HG03139 (cell line): Measurements from ENCODE around the gene RPS3A.
"Not testable (repeated sequence)": the region's sequence is repeated elsewhere in the genome, so short reads cannot be mapped to it uniquely, and the experiment has no call there.

Experiments used
- ATAC-seq: cut with Tn5 transposase; IDR thresholded peaks from one replicate; pipeline ENCODE4 v1.9.1; 2021; ENCODE audit not compliant: unreplicated experiment

The RPS3A gene

DNA sequence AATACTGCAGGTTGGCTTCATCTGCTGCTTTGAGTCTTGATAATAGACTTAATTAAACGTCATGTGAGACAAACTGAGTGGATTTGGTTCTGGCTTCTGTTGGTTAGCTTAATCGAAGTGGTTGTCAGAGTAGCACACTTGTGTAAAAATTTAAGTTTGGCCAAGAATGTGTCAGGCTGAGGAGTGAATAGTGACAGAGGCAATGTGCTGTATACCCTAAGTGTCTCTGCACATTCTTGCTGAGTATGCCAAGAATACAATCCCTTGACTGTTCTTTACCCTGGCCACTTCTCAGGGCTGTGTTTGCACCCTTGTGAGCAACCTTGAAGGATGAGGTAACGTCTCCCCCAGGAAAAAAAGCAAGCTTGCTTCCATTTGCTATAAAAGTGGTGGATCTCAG lies 14.9 kb downstream of the RPS3A start:
- no peak for ATAC-seq

DNA sequence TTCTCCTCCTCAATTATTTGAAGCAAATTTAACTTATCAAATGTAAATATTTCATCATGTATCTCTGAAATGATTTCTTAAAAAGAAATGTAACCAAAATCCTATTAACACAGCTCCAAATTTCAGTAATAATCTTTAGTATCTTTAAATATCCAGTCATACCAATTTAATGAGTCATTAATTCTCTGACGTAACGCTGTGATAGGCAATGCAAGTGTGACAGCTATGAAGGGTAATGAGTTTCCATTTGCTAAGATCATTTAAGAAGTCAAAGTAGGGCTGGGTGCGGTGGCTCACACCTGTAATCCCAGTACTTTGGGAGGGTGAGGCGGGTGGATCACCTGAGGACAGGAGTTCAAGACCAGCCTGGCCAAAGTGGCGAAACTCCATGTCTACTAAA lies 15.6 kb downstream of the RPS3A start:
- no peak for ATAC-seq

DNA sequence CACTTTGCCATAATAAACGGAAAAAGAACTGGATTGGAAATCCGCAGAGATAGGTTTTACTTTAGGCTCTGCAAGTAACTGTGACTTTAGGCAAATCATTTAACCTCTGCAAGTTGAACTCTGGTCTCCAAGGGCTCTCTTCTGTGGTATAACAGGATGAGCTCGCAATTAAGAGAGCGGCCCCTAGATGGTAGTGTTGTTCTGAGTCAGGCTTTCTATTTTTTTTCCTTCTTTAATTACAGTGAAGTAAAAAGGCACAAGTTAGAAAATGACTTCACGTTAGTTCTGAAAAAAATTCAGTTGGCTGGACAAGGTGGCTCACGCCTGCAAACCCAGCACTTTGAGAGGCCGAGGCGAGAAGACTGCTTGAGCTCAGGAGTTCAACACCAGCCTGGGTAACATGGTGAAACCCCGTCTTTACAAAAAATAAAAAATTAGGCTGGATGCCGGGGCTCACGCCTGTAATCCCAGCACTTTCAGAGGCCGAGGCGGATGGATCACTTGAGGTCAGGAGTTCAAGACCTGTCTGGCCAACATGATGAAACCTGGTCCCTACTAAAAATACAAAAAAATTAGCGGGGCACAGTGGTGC lies 18.0 kb downstream of the RPS3A start:
- ATAC-seq = peak; percentile 88

DNA sequence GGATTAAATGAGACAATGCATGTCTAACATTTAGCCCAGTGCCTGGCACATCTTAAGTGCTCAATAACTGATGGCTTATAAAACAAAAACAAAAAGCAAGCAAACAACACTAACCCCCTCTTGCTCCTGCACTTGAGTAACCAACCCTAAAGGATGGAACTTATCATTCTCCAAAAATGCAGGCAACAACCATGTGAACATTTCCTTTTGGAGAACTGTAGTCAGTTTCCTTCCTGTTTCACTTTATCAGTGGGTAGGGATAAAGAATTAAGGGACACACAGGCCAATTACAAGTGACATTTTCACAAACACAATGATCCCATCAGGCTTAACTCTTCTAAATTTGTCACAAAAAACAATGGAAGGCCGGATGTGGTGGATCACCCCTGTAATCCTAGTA lies 30.4 kb downstream of the RPS3A start:
- ATAC-seq = no peak

DNA sequence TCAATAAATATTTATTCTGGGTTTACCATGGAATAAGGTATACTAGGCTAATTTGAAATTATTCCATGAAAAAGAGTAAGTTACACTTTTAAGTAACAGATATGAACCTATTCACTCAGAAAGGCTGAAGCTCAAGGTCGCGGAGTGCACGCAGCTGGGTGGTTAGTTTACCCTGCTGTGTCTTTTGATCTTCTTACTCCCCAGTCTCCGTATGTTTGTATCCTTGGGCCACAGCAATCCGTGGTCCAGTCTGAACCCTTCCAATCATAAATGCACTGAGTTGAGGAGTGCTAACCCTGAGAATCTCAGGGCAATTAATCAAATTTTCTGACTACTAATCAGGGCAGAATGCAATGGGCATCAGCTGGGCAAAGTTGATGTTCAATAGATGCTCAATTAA lies 33.9 kb downstream of the RPS3A start:
- no peak for ATAC-seq

DNA sequence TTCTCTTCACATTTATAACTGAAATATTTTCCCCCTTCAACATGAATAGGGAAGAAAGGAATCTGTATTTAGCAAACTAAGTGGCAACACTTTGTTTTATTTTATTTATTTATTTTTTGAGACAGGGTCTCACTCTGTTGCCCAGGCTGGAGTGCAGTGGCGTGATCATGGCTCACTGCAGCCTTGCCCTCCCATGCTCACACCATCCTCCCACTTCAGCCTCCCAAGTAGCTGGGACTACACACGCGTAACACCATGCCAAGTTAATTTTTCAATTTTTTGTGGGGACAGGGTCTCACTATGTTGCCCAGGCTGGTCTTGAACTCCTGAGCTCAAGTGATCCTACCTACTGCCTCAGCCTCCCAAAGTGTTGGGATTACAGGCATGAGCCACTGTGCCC lies 36.6 kb downstream of the RPS3A start:
- ATAC-seq = not testable (repeated sequence)

DNA sequence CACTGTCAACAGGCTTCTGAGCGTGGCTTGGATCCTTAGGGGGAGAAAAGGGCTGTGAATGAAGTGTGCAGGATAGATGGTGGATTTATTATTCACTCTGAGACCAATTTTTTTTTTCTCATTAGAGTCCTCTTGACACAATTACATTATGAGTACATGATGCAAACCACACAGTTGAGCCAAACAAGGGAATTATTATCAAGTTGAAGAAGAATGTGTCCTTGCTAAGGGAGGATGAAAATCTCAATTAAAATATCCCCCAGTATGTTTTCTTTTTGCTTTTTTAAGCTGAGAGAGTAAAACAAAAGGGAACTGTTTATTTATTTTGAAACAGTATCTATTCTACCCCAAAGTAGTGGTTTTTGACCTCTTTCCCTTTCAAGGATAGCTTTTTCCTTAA lies 40.4 kb downstream of the RPS3A start:
- ATAC-seq = no peak

DNA sequence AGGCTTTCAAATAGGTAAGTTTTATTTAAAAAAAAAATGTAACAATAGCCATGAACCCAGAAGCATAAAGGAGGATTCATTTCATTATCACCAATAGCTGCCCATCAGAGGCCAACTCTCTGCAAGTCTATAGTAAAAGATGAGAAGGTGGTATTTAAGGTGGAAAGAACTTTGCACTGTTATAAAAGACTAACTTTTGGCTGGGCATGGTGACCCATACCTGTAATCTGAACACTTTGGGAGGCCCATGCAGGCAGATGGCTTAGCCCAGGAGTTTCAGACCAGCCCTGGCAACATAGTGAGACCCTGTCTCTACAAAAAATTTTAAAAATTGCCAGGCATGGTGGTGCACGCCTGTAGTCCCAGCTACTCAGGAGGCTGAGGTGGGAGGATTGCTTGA lies 43.3 kb downstream of the RPS3A start:
- ATAC-seq = no peak

DNA sequence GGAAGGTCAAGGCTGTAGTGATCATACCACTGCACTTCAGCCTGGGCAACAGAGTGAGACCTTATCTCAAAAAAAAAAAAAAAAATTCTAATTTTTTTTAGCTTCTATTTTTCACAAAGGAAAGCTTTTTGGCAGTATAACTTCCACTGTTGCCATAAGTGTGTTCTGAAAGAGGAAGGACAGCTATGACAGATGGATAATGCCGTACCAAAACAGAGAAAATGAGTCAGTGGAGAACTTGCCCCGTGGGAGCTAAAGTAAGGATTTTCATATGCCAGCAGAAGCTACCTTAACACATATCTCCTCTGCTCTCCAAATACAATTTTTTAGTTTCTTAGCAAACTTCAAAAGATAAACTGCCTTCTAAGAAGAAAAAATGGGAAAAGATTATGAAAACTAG lies 43.7 kb downstream of the RPS3A start:
- ATAC-seq = no peak

DNA sequence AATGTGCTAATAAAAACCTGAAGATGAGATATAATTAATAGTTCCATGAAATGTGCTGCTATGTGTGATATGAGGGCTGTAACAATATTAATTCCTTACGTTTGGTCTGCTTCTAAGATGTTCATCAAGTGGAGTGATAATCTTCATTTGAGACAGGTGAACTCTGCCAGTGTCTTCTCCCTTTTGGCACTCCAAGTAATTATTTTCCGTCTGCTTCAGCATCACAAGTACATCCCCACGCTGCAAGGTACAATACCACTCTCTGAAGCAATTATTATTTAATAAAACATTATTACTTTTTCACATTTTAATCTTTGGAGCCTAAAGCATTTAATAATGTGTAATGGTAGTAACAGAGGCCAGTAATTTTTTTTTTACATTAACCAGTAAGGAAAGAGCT lies 44.4 kb downstream of the RPS3A start:
- no peak for ATAC-seq

DNA sequence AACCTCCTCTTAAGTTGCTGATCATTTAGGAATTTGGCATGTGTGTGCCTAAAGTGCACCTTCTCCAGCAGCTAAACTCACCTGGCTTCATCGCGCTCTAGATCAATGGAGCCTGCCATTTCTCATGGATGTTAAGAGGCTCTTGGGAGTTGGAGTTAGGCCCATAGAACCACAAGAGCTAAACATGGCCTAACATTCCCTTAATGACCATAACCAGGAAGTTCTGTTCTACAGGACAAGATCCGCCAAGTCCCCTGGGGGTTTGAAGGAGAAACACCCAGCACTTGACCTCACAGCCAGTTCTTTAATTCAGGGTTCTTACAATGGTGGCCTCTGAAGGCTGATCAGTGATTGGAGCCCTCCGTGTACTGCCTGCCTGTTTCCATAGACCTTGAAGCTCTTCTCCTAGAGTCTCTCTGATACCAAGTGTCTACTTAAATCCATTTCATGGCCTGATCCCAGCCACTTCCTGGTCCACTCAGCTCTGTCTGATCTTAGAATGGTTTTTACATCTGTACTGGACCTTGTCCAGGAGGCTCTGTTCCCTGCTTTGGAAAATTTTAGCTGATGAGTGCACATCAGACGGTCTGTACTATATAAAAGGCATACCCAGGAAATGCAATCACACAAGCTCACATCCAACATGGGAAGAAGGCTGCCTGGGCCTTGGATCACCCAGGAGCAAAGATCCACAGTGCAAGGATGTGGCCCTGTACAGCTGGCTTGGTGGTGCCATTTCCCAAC lies 45.1 kb downstream of the RPS3A start:
- no peak for ATAC-seq

DNA sequence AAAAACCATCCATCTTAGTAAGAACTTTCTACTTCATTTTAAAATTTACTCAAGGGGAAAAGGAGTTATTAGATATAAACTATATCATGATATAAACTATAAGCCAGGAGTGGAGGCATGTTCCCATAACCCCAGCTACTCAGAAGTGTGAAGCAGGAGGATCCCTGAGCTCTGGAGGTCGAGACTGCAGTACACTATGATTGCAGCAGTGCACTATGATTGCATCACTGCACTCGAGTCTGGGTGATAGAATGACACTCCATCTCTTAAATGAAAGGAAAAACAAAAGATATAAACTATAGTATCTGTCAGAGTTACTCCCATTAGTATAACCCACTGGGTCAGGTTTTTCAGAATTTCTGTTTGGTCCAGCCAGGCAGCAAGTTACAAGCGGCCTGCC lies 47.6 kb downstream of the RPS3A start:
- ATAC-seq = no peak

DNA sequence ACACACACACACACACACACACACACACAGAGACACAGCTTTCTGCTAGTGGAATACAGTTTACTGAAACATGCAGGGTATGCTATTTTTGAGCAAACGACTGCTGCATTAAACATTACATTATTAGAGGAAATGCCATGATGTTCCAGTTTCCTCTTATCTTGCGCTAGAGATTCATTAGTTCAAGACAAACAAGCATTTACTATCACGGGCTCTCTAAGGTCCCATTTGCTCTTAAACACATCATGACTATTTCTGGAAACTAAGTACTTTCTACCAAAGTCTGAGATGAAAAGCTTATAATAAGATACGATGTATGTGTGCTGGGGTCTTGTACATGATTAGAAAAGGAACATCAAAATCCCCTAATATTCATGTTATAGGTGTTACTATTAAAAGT lies 48.8 kb downstream of the RPS3A start:
- ATAC-seq = no peak

DNA sequence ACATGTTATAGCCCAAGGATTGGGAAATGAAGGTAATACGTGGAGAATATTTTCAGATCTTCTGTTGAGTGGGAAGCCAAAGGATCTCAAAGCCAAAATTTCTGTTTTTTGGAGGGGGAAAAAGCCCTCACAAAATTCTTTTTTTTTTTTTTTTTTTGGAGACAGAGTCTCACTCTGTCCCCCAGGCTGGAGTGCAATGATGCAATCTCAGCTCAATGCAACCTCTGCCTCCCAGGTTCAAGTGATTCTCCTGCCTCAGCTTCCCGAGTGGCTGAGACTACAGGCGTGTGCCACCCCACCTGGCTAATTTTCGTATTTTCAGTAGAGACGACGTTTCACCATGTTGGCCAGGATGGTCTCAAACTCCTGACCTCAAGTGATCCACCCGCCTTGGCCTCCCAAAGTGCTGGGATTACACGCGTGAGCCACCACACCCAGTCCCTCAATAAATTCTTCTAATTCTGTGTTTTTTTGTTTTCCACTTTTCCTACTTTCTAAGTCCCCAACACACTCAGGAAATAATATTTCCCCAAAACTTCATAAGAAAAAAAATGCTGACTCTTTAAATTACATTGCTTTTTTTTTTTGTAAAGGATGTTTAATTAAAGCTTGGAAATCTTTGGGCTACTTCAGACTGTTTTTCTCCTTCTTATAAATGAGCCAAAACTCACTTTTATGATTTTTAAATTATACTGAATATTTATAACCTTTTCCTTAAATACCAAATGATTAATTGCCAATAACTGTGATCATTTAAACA lies 51.6 kb downstream of the RPS3A start:
- no peak for ATAC-seq

DNA sequence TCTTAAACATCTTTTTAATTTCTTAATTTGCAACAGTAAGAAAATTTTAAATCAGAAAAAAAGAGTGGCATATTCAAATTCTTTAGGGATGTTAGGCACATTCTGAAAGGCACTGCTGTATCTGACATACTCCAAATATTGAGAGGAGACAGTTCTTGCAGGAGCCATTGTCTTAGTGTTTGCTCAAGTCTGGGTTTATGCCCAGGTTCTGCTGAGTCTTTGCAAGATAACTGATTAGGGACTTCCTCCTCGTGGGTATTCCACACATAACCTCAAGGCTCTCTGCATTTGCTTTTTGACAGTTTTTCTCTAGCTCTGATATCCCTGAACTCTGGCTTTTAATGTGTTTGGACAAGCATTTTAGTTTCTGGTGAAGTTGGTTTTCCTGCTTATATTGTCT lies 52.6 kb downstream of the RPS3A start:
- no peak for ATAC-seq

DNA sequence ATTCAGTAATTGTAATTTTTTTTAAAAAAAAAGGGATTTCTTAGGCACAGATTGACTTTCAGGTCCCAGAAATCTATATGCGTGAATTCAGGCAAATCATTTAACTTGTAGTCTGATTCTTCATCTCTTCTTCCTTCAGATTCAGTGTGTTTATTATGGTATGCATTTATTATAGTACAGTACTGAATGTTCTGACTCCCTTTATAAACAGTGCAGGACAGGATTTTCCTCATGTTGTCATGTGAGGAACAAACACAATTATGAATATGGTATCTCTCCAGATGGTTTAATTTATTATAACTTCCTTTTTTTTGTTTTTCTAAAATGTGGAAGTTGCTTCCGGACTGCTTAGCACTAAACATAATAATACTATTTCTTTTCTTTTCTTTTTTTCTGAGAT lies 54.2 kb downstream of the RPS3A start:
- no peak for ATAC-seq
